SK-N-SH treated with all-trans-retinoic acid at 6 μM for 48 hours (cell line): ENCODE measurements around the gene SRCAP.

ENCODE experiments used
- ATAC-seq: fragments of 200-7000 bp; cut with Tn5 transposase; 3 replicates; pipeline ENCODE4 v1.9.1; 2020; ENCODE audit warnings: mild to moderate bottlenecking, moderate library complexity
- CSDC2 ChIP-seq: fragments of 250-450 bp; sonication (Bioruptor Pico); IDR thresholded peaks from 2 replicates; pipeline ENCODE4 v1.5.0; 2020; ENCODE audit warnings: mild to moderate bottlenecking, moderate library complexity
- ESRRG ChIP-seq: fragments of 250-450 bp; sonication (Bioruptor Pico); IDR thresholded peaks from 2 replicates; pipeline ENCODE4 v1.6.1; 2021; ENCODE audit warnings: mild to moderate bottlenecking
- GLIS3 ChIP-seq: fragments of 250-450 bp; sonication (Bioruptor Pico); IDR thresholded peaks from 2 replicates; pipeline ENCODE4 v1.5.0; 2020; ENCODE audit warnings: mild to moderate bottlenecking, moderate library complexity
- ISL1 ChIP-seq: fragments of 250-450 bp; sonication (Bioruptor Pico); IDR thresholded peaks from 2 replicates; pipeline ENCODE4 v2.1.2; 2022; ENCODE audit warnings: mild to moderate bottlenecking, moderate library complexity
- OSR1 ChIP-seq: fragments of 250-450 bp; sonication (Bioruptor Pico); IDR thresholded peaks from 2 replicates; pipeline ENCODE4 v1.8.0; 2022; ENCODE audit warnings: moderate library complexity, mild to moderate bottlenecking, inconsistent platforms
- TOX ChIP-seq: fragments of 250-450 bp; sonication (Bioruptor Pico); IDR thresholded peaks from 2 replicates; pipeline ENCODE4 v1.8.0; 2021; ENCODE audit warnings: mild to moderate bottlenecking, moderate library complexity, borderline replicate concordance
- ZC3H10 ChIP-seq: fragments of 250-450 bp; sonication (Bioruptor Pico); IDR thresholded peaks from 2 replicates; pipeline ENCODE4 v1.5.1; 2021; ENCODE audit warnings: mild to moderate bottlenecking, moderate library complexity
- ZFP3 ChIP-seq: fragments of 250-450 bp; sonication (Bioruptor Pico); IDR thresholded peaks from 2 replicates; pipeline ENCODE4 v1.5.0; 2020; ENCODE audit warnings: mild to moderate bottlenecking, moderate library complexity
- ZNF70 ChIP-seq: fragments of 450-650 bp; formaldehyde crosslinking; IDR thresholded peaks from 2 replicates; pipeline ENCODE4 v1.5.0; 2020; ENCODE audit warnings: mild to moderate bottlenecking, moderate library complexity
- TF ChIP-seq, protein P1 (sequence below): fragments of 250-450 bp; sonication (Bioruptor Pico); IDR thresholded peaks from 2 replicates; pipeline ENCODE4 v1.5.0; 2020; ENCODE audit warnings: mild to moderate bottlenecking, moderate library complexity
- TF ChIP-seq, protein P2 (sequence below): fragments of 250-450 bp; sonication (Bioruptor Pico); IDR thresholded peaks from 2 replicates; pipeline ENCODE4 v1.8.0; 2021; ENCODE audit warnings: low read depth, mild to moderate bottlenecking, moderate library complexity, borderline replicate concordance
- TF ChIP-seq, protein P3 (sequence below): fragments of 250-450 bp; sonication (Bioruptor Pico); IDR thresholded peaks from 2 replicates; pipeline ENCODE4 v1.5.1; 2021; ENCODE audit warnings: mild to moderate bottlenecking, moderate library complexity
- TF ChIP-seq, protein P4 (sequence below): fragments of 250-450 bp; sonication (Bioruptor Pico); IDR thresholded peaks from 2 replicates; pipeline ENCODE4 v1.8.0; 2020; ENCODE audit warnings: mild to moderate bottlenecking, moderate library complexity, borderline replicate concordance

The SRCAP gene

DNA sequence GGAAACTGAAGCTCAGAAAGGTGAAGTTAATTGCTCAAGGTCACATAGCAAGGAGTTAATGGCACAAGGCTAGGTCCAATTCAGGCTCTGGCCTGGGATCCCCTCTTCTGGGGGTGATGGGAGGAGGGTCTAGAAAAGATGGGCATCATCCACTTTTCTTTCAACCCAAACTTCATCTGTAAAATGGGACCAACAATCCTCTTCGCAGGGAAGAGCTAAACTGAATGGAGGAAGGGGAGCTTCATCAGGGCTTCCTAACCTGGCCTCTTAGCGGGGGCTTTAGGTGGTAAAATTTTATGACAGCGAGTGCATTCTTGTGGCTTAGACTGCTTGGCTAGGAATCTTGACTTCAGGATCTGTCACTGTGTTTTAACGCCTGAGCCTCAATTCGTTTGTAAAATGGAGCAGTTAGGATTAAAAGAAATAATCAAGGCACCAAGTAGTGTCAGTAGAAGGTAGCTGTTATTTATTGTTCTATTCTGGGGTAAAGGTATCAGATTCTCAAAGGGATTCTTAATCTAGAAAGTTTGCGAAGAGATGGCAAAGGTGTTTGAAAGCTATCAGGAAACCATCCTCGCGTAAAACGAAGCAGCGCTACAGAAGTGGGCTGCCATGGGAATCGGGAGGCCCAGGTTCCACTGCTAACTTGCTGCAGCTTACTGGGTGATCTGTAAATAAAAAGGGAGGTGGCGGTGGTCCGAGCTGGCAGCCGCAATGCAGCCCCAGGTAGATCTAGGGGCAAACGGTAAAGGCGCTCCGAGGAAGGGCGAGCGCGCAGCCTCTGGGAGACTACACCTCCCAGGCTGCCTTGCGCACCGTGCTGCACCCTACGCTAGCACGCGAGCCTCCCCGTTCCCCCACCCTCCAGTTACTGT is 1.5 kb upstream of the SRCAP start (continued):
- TF ChIP-seq, protein P1, sequence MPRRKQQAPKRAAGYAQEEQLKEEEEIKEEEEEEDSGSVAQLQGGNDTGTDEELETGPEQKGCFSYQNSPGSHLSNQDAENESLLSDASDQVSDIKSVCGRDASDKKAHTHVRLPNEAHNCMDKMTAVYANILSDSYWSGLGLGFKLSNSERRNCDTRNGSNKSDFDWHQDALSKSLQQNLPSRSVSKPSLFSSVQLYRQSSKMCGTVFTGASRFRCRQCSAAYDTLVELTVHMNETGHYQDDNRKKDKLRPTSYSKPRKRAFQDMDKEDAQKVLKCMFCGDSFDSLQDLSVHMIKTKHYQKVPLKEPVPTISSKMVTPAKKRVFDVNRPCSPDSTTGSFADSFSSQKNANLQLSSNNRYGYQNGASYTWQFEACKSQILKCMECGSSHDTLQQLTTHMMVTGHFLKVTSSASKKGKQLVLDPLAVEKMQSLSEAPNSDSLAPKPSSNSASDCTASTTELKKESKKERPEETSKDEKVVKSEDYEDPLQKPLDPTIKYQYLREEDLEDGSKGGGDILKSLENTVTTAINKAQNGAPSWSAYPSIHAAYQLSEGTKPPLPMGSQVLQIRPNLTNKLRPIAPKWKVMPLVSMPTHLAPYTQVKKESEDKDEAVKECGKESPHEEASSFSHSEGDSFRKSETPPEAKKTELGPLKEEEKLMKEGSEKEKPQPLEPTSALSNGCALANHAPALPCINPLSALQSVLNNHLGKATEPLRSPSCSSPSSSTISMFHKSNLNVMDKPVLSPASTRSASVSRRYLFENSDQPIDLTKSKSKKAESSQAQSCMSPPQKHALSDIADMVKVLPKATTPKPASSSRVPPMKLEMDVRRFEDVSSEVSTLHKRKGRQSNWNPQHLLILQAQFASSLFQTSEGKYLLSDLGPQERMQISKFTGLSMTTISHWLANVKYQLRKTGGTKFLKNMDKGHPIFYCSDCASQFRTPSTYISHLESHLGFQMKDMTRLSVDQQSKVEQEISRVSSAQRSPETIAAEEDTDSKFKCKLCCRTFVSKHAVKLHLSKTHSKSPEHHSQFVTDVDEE (CRISPR knock-in tag) = no peak
- TF ChIP-seq TOX (CRISPR knock-in tag) (no peak), ZC3H10 (CRISPR knock-in tag) (no peak), ESRRG (CRISPR knock-in tag) (no peak), OSR1 (CRISPR knock-in tag) (no peak)
- TF ChIP-seq, protein P2, sequence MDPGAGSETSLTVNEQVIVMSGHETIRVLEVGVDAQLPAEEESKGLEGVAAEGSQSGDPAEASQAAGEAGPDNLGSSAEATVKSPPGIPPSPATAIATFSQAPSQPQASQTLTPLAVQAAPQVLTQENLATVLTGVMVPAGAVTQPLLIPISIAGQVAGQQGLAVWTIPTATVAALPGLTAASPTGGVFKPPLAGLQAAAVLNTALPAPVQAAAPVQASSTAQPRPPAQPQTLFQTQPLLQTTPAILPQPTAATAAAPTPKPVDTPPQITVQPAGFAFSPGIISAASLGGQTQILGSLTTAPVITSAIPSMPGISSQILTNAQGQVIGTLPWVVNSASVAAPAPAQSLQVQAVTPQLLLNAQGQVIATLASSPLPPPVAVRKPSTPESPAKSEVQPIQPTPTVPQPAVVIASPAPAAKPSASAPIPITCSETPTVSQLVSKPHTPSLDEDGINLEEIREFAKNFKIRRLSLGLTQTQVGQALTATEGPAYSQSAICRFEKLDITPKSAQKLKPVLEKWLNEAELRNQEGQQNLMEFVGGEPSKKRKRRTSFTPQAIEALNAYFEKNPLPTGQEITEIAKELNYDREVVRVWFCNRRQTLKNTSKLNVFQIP (CRISPR knock-in tag) = no peak
- TF ChIP-seq, protein P3, sequence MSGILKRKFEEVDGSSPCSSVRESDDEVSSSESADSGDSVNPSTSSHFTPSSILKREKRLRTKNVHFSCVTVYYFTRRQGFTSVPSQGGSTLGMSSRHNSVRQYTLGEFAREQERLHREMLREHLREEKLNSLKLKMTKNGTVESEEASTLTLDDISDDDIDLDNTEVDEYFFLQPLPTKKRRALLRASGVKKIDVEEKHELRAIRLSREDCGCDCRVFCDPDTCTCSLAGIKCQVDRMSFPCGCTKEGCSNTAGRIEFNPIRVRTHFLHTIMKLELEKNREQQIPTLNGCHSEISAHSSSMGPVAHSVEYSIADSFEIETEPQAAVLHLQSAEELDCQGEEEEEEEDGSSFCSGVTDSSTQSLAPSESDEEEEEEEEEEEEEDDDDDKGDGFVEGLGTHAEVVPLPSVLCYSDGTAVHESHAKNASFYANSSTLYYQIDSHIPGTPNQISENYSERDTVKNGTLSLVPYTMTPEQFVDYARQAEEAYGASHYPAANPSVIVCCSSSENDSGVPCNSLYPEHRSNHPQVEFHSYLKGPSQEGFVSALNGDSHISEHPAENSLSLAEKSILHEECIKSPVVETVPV (CRISPR knock-in tag) = no peak

DNA sequence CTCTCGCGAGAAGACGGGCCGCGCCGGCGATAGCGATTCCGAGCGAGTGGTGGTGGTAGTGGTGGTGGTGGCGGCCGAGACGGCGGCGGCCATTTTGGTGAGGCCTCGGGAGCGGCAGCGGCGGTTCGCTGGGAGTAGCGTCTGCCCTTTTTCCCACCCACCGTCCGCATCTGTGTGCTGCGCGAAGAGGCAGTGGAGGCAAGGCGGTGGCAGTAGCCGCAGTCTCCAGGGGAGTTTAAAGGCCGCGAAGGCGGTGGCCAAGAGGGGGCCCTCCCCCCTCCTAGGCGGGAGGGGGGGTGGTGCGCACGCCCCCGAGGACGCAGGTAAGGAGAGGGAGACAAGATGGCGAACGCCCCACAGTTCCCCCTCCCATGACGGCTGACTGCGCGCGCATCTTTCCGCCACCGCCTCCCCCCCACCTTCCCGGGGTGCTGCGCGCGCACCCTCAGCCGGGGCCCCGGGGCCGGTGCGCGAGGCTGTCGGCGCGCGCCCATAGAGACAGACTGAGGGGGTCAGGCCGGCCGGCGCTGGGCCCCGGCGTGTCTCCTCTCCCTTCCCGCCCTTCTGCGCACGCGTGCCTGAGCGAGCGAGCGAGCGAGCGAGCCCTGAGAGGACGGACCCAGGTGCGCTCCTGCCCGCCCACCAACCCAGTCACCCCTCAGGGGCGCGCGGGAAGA is 694 bp upstream of the SRCAP start:
- TF ChIP-seq, protein P2 (CRISPR knock-in tag) = 0 out of 2 replicates have a peak, but pooled peaks have one; percentile 48
- TF ChIP-seq ISL1 (CRISPR knock-in tag) (no peak), ZNF70 (CRISPR knock-in tag) (no peak), OSR1 (CRISPR knock-in tag) (no peak), ZFP3 (0 out of 2 replicates have a peak, but pooled peaks have one; percentile 24), GLIS3 (CRISPR knock-in tag) (peak; percentile 38; the same call in 1 of the 2 replicates), CSDC2 (CRISPR knock-in tag) (peak; percentile 69; the same call in 1 of the 2 replicates)
- TF ChIP-seq, protein P1 (CRISPR knock-in tag) = 0 out of 2 replicates have a peak, but pooled peaks have one; percentile 29
- TF ChIP-seq, protein P3 (CRISPR knock-in tag) = 0 out of 2 replicates have a peak, but pooled peaks have one; percentile 55
- TF ChIP-seq, protein P4, sequence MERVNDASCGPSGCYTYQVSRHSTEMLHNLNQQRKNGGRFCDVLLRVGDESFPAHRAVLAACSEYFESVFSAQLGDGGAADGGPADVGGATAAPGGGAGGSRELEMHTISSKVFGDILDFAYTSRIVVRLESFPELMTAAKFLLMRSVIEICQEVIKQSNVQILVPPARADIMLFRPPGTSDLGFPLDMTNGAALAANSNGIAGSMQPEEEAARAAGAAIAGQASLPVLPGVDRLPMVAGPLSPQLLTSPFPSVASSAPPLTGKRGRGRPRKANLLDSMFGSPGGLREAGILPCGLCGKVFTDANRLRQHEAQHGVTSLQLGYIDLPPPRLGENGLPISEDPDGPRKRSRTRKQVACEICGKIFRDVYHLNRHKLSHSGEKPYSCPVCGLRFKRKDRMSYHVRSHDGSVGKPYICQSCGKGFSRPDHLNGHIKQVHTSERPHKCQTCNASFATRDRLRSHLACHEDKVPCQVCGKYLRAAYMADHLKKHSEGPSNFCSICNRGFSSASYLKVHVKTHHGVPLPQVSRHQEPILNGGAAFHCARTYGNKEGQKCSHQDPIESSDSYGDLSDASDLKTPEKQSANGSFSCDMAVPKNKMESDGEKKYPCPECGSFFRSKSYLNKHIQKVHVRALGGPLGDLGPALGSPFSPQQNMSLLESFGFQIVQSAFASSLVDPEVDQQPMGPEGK (CRISPR knock-in tag) = peak; percentile 99
- TF ChIP-seq, all 23 proteins: peak for 7
- ATAC-seq = peak; percentile 72
